GM12801 (cell line): ENCODE measurements around the gene GIT1.

Experiments used
- CTCF ChIP-seq: IDR thresholded peaks from one replicate; pipeline ENCODE4 v1.5.1; 2011; ENCODE audit warnings: control low read depth; ENCODE audit not compliant: insufficient read length; ENCODE audit errors: extremely low read depth

GIT1 gene

GRCh38 chr17:29573871-29574731 is 15.3 kb downstream of the GIT1 start:
- no peak for TF ChIP-seq CTCF

GRCh38 chr17:29573558-29573869 is 15.9 kb downstream of the GIT1 start:
- no peak for TF ChIP-seq CTCF

- TF ChIP-seq CTCF = no peak
Measured at GRCh38 chr17:29572691-29573557, 16.5 kb downstream of the GIT1 start.

GRCh38 chr17:29571883-29572681 is 17.4 kb downstream of the GIT1 start:
- TF ChIP-seq CTCF = no peak

GRCh38 chr17:29571486-29571882 is 18.0 kb downstream of the GIT1 start:
- TF ChIP-seq CTCF = no peak

GRCh38 chr17:29570521-29570920 is 18.9 kb downstream of the GIT1 start:
- no peak for TF ChIP-seq CTCF
